Liver (tissue), 9 donors: ENCODE measurements around the gene ST3GAL3. TPM values are rescaled to one million over a fixed set of nuclear protein-coding genes. Genes with fewer than 3 reads are reported as not detected.

Experiments
- DNase-seq: peaks from one replicate; pipeline ENCODE4 v3.0.0-alpha.2; 2017; ENCODE audit warnings: low spot score
- H3K27ac ChIP-seq, 2 donors: one replicate each; pipeline ENCODE4 v1.7.0; 2013; ENCODE audit warnings: inconsistent platforms in 2 of 2, low read length in 2 of 2, control low read depth in 1 of 2, low read depth in 1 of 2, mild to moderate bottlenecking in 1 of 2
- H3K27me3 ChIP-seq, 4 donors: one replicate each; pipeline versions ENCODE4 v1.6.1 to v1.7.0; 2013; ENCODE audit warnings: low read length in 3 of 4, inconsistent platforms in 1 of 4, mild to moderate bottlenecking in 1 of 4, moderate library complexity in 1 of 4; ENCODE audit not compliant: control insufficient read depth in 4 of 4, insufficient read depth in 4 of 4
- H3K36me3 ChIP-seq, 4 donors: one replicate each; pipeline versions ENCODE4 v1.6.1 to v1.7.0; 2013; ENCODE audit warnings: low read length in 3 of 4, mild to moderate bottlenecking in 3 of 4, low read depth in 1 of 4, moderate library complexity in 1 of 4; ENCODE audit not compliant: control insufficient read depth in 4 of 4, insufficient read depth in 3 of 4
- H3K4me1 ChIP-seq, 4 donors: one replicate each; pipeline versions ENCODE4 v1.6.1 to v1.7.0; 2013; ENCODE audit warnings: low read length in 3 of 4, mild to moderate bottlenecking in 3 of 4, moderate library complexity in 1 of 4; ENCODE audit not compliant: control insufficient read depth in 4 of 4, insufficient read depth in 4 of 4
- H3K4me3 ChIP-seq, 3 donors: one replicate each; pipeline versions ENCODE4 v1.6.1 to v1.7.0; 2013; ENCODE audit warnings: low read length in 3 of 3, control low read depth in 1 of 3, low read depth in 1 of 3, mild to moderate bottlenecking in 1 of 3
- H3K9ac ChIP-seq, 2 donors: one replicate each; pipeline ENCODE4 v1.7.0; 2013; ENCODE audit warnings: low read length in 2 of 2, mild to moderate bottlenecking in 2 of 2, moderate library complexity in 2 of 2, control low read depth in 1 of 2, low read depth in 1 of 2
- H3K9me3 ChIP-seq, 4 donors: one replicate each; pipeline versions ENCODE4 v1.6.1 to v1.7.0; 2013; ENCODE audit warnings: low read length in 3 of 4; ENCODE audit not compliant: control insufficient read depth in 4 of 4
- ATF3 ChIP-seq: IDR thresholded peaks from 2 replicates; pipeline ENCODE4 v1.6.1; 2016; ENCODE audit warnings: antibody characterized with exemption
- CTCF ChIP-seq: fragments of 150-350 bp; IDR thresholded peaks from 2 replicates; pipeline ENCODE4 v1.5.1; 2017; ENCODE audit warnings: improper control_type of control experiment, low read depth, low read length; ENCODE audit not compliant: missing input control
- EGR1 ChIP-seq, 2 donors: IDR thresholded peaks; 2 replicates each; pipeline ENCODE4 v1.6.1; 2016 to 2018; ENCODE audit warnings: antibody characterized with exemption in 2 of 2, low read depth in 2 of 2
- FOXA1 ChIP-seq: IDR thresholded peaks from 2 replicates; pipeline ENCODE4 v1.6.1; 2016; ENCODE audit warnings: antibody characterized with exemption
- FOXA2 ChIP-seq: IDR thresholded peaks from 2 replicates; pipeline ENCODE4 v1.6.1; 2016; ENCODE audit warnings: antibody characterized with exemption
- GABPA ChIP-seq, 2 donors: IDR thresholded peaks in 1 of 2; conservative IDR thresholded peaks in 1 of 2; 2 replicates each; pipeline ENCODE4 v1.6.1; 2016; ENCODE audit warnings: antibody characterized with exemption in 2 of 2, mild to moderate bottlenecking in 1 of 2, moderate library complexity in 1 of 2
- HNF4A ChIP-seq, 2 donors: conservative IDR thresholded peaks; 2 replicates each; pipeline ENCODE4 v1.6.1; 2016; ENCODE audit warnings: antibody characterized with exemption in 2 of 2, mild to moderate bottlenecking in 2 of 2
- JUND ChIP-seq, 2 donors: IDR thresholded peaks; 2 replicates each; pipeline ENCODE4 v1.6.1; 2016; ENCODE audit warnings: antibody characterized with exemption in 2 of 2
- MAX ChIP-seq: IDR thresholded peaks from 2 replicates; pipeline ENCODE4 v1.6.1; 2016; ENCODE audit warnings: antibody characterized with exemption
- NR2F2 ChIP-seq: IDR thresholded peaks from 2 replicates; pipeline ENCODE4 v1.6.1; 2016; ENCODE audit warnings: antibody characterized with exemption
- RAD21 ChIP-seq, 2 donors: IDR thresholded peaks; 2 replicates each; pipeline ENCODE4 v1.6.1; 2016; ENCODE audit warnings: antibody characterized with exemption in 2 of 2, mild to moderate bottlenecking in 2 of 2
- REST ChIP-seq: IDR thresholded peaks from 2 replicates; pipeline ENCODE4 v1.6.1; 2016; ENCODE audit warnings: antibody characterized with exemption, mild to moderate bottlenecking
- RXRA ChIP-seq, 2 donors: IDR thresholded peaks; 2 replicates each; pipeline ENCODE4 v1.6.1; 2017 to 2018; ENCODE audit warnings: antibody characterized with exemption in 2 of 2, mild to moderate bottlenecking in 1 of 2
- TAF1 ChIP-seq: conservative IDR thresholded peaks from 2 replicates; pipeline ENCODE4 v1.6.1; 2016; ENCODE audit warnings: antibody characterized with exemption, mild to moderate bottlenecking
- YY1 ChIP-seq: IDR thresholded peaks from 2 replicates; pipeline ENCODE4 v1.6.1; 2016; ENCODE audit warnings: antibody characterized with exemption, mild to moderate bottlenecking
- ZBTB33 ChIP-seq: IDR thresholded peaks from 2 replicates; pipeline ENCODE4 v1.6.1; 2016; ENCODE audit warnings: antibody characterized with exemption
- WGBS: extraction: QIAGEN DNeasy Blood & Tissue Kit; methylation state at CpG from one replicate; pipeline ENCODE4 v1.1.7; 2013; 5-methylcytosine and 5-hydroxymethylcytosine counted together
- polyA plus RNA-seq, 2 donors: library from polyadenylated mRNA; stranded (reverse) in 1 of 2; unstranded in 1 of 2; fragments of 200-250 nt in 1 of 2; fragments of >200 nt in 1 of 2; fragmentation: Nextera tagmentation in 1 of 2; extraction: Ambion mirVana in 1 of 2; gene quantifications; one replicate each; pipeline versions ENCODE4 v1.2.1 to v1.2.3, GENCODE V29; 2013 to 2015
- total RNA-seq, 2 donors: library from RNA; depleted of rRNA; stranded (reverse); fragments of >200 nt; gene quantifications; one replicate each; pipeline ENCODE4 v1.2.3, GENCODE V29; 2014
- donor health status: healthy.
- donor health status: healthy.
- donor health status: healthy.
- donor health status: healthy.
- donor health status: healthy.

Gene ST3GAL3
- total and polyA plus RNA-seq, 4 donors = 4.9 to 11.4 (median 8.1) TPM

GRCh38 chr1:43868741-43869067 lies 161.4 kb downstream of the ST3GAL3 start (continued):
- TF ChIP-seq REST (no peak), HNF4A (conservative IDR thresholded peaks at IDR 0.05) (no peak), JUND (IDR thresholded peaks at IDR 0.05) (no peak), RXRA (IDR thresholded peaks at IDR 0.05) (no peak)

GRCh38 chr1:43870306-43870705 lies 163.0 kb downstream of the ST3GAL3 start:
- WGBS = 99% methylated on average over 3 of the region's 3 CpGs
- Histone ChIP-seq H3K4me1 (peaks cover 0 to 3% (median 0%) of the 10 kb centered on the region in 4 donors), H3K27me3 (no peaks in the 10 kb centered on the region), H3K9ac (no peak overlapping the region), H3K4me3 (no peak overlapping the region), H3K27ac (no peak overlapping the region), H3K36me3 (peaks cover 0 to under 1% (median 0%) of the 10 kb centered on the region in 4 donors), H3K9me3 (no peaks in the 10 kb centered on the region)
- DNase-seq = no peak
- TF ChIP-seq ATF3 (no peak), CTCF (no peak), EGR1 (IDR thresholded peaks at IDR 0.05; ENCODE audit: low read depth in 2 of 2) (no peak), RXRA (IDR thresholded peaks at IDR 0.05) (no peak), MAX (no peak), NR2F2 (no peak), HNF4A (conservative IDR thresholded peaks at IDR 0.05) (no peak), REST (no peak), FOXA1 (no peak), YY1 (no peak), FOXA2 (no peak), GABPA (IDR thresholded peaks at IDR 0.05 in 1 of 2, conservative IDR thresholded peaks at IDR 0.05 in 1 of 2) (no peak), RAD21 (IDR thresholded peaks at IDR 0.05) (no peak), ZBTB33 (no peak), TAF1 (no peak)
